MM.1S (cell line): ENCODE measurements around the gene CD9.

ENCODE experiments used
- DNase-seq: peaks from one replicate; pipeline ENCODE4 v3.0.0-alpha.2; 2015
- H2AFZ ChIP-seq: fragments of 300-600 bp; sonication (generic); 2 replicates; pipeline ENCODE4 v1.6.0; 2016; ENCODE audit warnings: antibody characterized with exemption, low read length
- H3F3A ChIP-seq: fragments of 300-600 bp; sonication (generic); 2 replicates; pipeline ENCODE4 v1.6.1; 2016; ENCODE audit warnings: mild to moderate bottlenecking, antibody characterized with exemption, low read length, moderate library complexity, mixed read lengths; ENCODE audit not compliant: insufficient read depth
- H3K27ac ChIP-seq: fragments of 300-600 bp; sonication (generic); 2 replicates; pipeline ENCODE4 v1.5.1; 2016; ENCODE audit warnings: mild to moderate bottlenecking, low read length
- H3K27me3 ChIP-seq: fragments of 300-600 bp; sonication (generic); replicated peaks from 2 replicates; pipeline ENCODE4 v1.6.0; 2016; ENCODE audit warnings: low read length; ENCODE audit not compliant: insufficient read depth
- H3K36me3 ChIP-seq: fragments of 300-600 bp; sonication (generic); replicated peaks from 2 replicates; pipeline ENCODE4 v1.6.1; 2016; ENCODE audit warnings: mild to moderate bottlenecking, low read length, mixed read lengths; ENCODE audit not compliant: insufficient read depth
- H3K4me1 ChIP-seq: fragments of 300-600 bp; sonication (generic); 2 replicates; pipeline ENCODE4 v1.6.1; 2016; ENCODE audit warnings: low read length, mixed read lengths
- H3K4me2 ChIP-seq: fragments of 300-600 bp; sonication (generic); 2 replicates; pipeline ENCODE4 v1.6.0; 2016; ENCODE audit warnings: low read depth, low read length
- H3K4me3 ChIP-seq: fragments of 300-600 bp; sonication (generic); 2 replicates; pipeline ENCODE4 v1.5.1; 2016; ENCODE audit warnings: low read length, mixed read lengths
- H3K79me2 ChIP-seq: fragments of 300-600 bp; sonication (generic); 2 replicates; pipeline ENCODE4 v1.6.1; 2016; ENCODE audit warnings: mixed run types, low read length, mixed read lengths
- H3K9ac ChIP-seq: fragments of 300-600 bp; sonication (generic); 2 replicates; pipeline ENCODE4 v1.6.1; 2016; ENCODE audit warnings: low read length, mixed read lengths
- H3K9me2 ChIP-seq: fragments of 300-600 bp; sonication (generic); replicated peaks from 2 replicates; pipeline ENCODE4 v1.6.1; 2016; ENCODE audit warnings: mild to moderate bottlenecking, low read length, mixed read lengths; ENCODE audit not compliant: insufficient read depth
- H3K9me3 ChIP-seq: fragments of 300-600 bp; sonication (generic); replicated peaks from 2 replicates; pipeline ENCODE4 v1.6.1; 2016; ENCODE audit warnings: mild to moderate bottlenecking, low read length, mixed read lengths; ENCODE audit not compliant: insufficient read depth
- H4K20me1 ChIP-seq: fragments of 300-600 bp; sonication (generic); 2 replicates; pipeline ENCODE4 v1.6.1; 2016; ENCODE audit warnings: mild to moderate bottlenecking, low read length, moderate library complexity, mixed read lengths; ENCODE audit not compliant: insufficient read depth
- CTCF ChIP-seq: fragments of 300-600 bp; sonication (generic); IDR thresholded peaks from 2 replicates; pipeline ENCODE4 v1.5.1; 2016; ENCODE audit warnings: antibody characterized with exemption, low read length, mixed read lengths
- EZH2 ChIP-seq: fragments of 300-600 bp; sonication (generic); optimal IDR thresholded peaks from 2 replicates; pipeline ENCODE3; 2017; ENCODE audit warnings: low read depth, mild to moderate bottlenecking, antibody characterized with exemption, low read length, mixed read lengths
- EZH2phosphoT487 ChIP-seq: fragments of 300-600 bp; sonication (generic); IDR thresholded peaks from 2 replicates; pipeline ENCODE4 v1.6.1; 2018; ENCODE audit warnings: antibody characterized with exemption, low read length

Gene CD9

GRCh38 chr12:6277982-6278438 is 77.8 kb downstream of the CD9 start:
- Histone ChIP-seq H3K27me3 (no peaks in the 10 kb centered on the region), H3K4me1 (peaks cover 11% of the 10 kb centered on the region), H3K4me3 (peak overlapping the region; percentile 58), H3K4me2 (peak overlapping the region; percentile 74; the same call in 1 of the 2 replicates), H3K9ac (peak overlapping the region; percentile 78), H3K36me3 (no peaks in the 10 kb centered on the region), H3F3A (peaks cover 15% of the 10 kb centered on the region; the same call in 1 of the 2 replicates), H3K27ac (peak overlapping the region; percentile 84), H3K9me3 (no peaks in the 10 kb centered on the region), H3K79me2 (no peaks in the 10 kb centered on the region), H4K20me1 (no peaks in the 10 kb centered on the region), H3K9me2 (no peaks in the 10 kb centered on the region), H2AFZ (peak overlapping the region; percentile 62)
- peak; percentile 59 for DNase-seq
- TF ChIP-seq EZH2phosphoT487 = no peak
- no peak for TF ChIP-seq CTCF
- no peak for TF ChIP-seq EZH2

- H3F3A ChIP-seq = peaks cover 13% of the 10 kb centered on the region; the same call in 1 of the 2 replicates
- H3K27me3 ChIP-seq = no peaks in the 10 kb centered on the region
- H3K27ac ChIP-seq = peak overlapping the region; percentile 84
- peak overlapping the region; percentile 58 for H3K4me3 ChIP-seq
- no peaks in the 10 kb centered on the region for H3K9me2 ChIP-seq
- H3K79me2 ChIP-seq = no peaks in the 10 kb centered on the region
- H3K4me1 ChIP-seq = peaks cover 5% of the 10 kb centered on the region
- H4K20me1 ChIP-seq = no peaks in the 10 kb centered on the region
- peak overlapping the region; percentile 62 for H2AFZ ChIP-seq
- H3K9ac ChIP-seq = peak overlapping the region; percentile 78
- TF ChIP-seq EZH2phosphoT487 = no peak
- peak; percentile 49 for TF ChIP-seq CTCF
- peak overlapping the region; percentile 74; the same call in 1 of the 2 replicates for H3K4me2 ChIP-seq
- no peaks in the 10 kb centered on the region for H3K9me3 ChIP-seq
- no peaks in the 10 kb centered on the region for H3K36me3 ChIP-seq
- DNase-seq = peak; percentile 75
Observed at GRCh38 chr12:6278439-6279255, 78.4 kb downstream of the CD9 start.

GRCh38 chr12:6279256-6279628 is 79.0 kb downstream of the CD9 start:
- H3K4me1 ChIP-seq = peaks cover 2% of the 10 kb centered on the region; the same call in 1 of the 2 replicates

More at GRCh38 chr12:6279256-6279628, 79.0 kb downstream of the CD9 start:
- DNase-seq = no peak
- H3K4me3 ChIP-seq = peak overlapping the region; percentile 36; the same call in 1 of the 2 replicates
- H2AFZ ChIP-seq = no peak overlapping the region
- H3K9me3 ChIP-seq = no peaks in the 10 kb centered on the region
- H3K36me3 ChIP-seq = no peaks in the 10 kb centered on the region
- H3K79me2 ChIP-seq = no peaks in the 10 kb centered on the region
- no peaks in the 10 kb centered on the region for H3K9me2 ChIP-seq
- peak overlapping the region; percentile 71; the same call in 1 of the 2 replicates for H3K4me2 ChIP-seq
- no peak for TF ChIP-seq CTCF
- TF ChIP-seq EZH2phosphoT487 = no peak
- no peak for TF ChIP-seq EZH2
- H4K20me1 ChIP-seq = no peaks in the 10 kb centered on the region
- no peak overlapping the region for H3K27ac ChIP-seq
- no peak overlapping the region for H3K9ac ChIP-seq
- peaks cover 13% of the 10 kb centered on the region; the same call in 1 of the 2 replicates for H3F3A ChIP-seq
- no peaks in the 10 kb centered on the region for H3K27me3 ChIP-seq
